SK-N-SH (cell line): Measurements from ENCODE around the gene SP100. TPM values are rescaled to one million over a fixed set of nuclear protein-coding genes. Genes with fewer than 3 reads are reported as not detected.

Experiments
- CTCF ChIA-PET: fragments of 300-600, 350-600 bp; formaldehyde crosslinking; extraction: SDS; loops from one replicate; lab custom pipeline; 2021; lab: Yijun Ruan, JAX
- POLR2A ChIA-PET: fragments of 350-600 bp; sonication (Branson Sonifier 250); formaldehyde crosslinking; extraction: SDS; loops from one replicate; lab custom pipeline; 2020; ENCODE audit warnings: antibody characterized with exemption, inconsistent platforms; lab: Yijun Ruan, JAX
- DNase-seq: peaks from one replicate; pipeline ENCODE4 v3.0.0; 2012
- H2AFZ ChIP-seq: fragments of 200-600 bp; sonication (generic); 2 replicates; pipeline ENCODE4 v1.8.1; 2016; ENCODE audit warnings: antibody characterized with exemption, mild to moderate bottlenecking, low read depth
- H3F3A ChIP-seq: fragments of 200-600 bp; sonication (generic); replicated peaks from 2 replicates; pipeline ENCODE3; 2016; ENCODE audit warnings: antibody characterized with exemption, mild to moderate bottlenecking; ENCODE audit not compliant: insufficient read depth
- H3K27ac ChIP-seq, 2 experiments: fragments of 200-500 bp in 1 of 2; fragments of 200-600 bp in 1 of 2; sonication (Bioruptor generic) in 1 of 2; sonication (generic), shearing (Covaris generic) in 1 of 2; 2 replicates each; pipeline versions ENCODE4 v1.5.1 to v1.6.1; 2014 to 2016; ENCODE audit warnings: low read depth in 2 of 2, inconsistent platforms in 1 of 2, low read length in 1 of 2, mild to moderate bottlenecking in 1 of 2, mixed read lengths in 1 of 2
- H3K27me3 ChIP-seq: fragments of 200-600 bp; sonication (generic), shearing (Covaris generic); 2 replicates; pipeline ENCODE4 v1.6.1; 2016; ENCODE audit warnings: mixed run types; ENCODE audit not compliant: insufficient read depth
- H3K36me3 ChIP-seq, 2 experiments: fragments of 200-500 bp in 1 of 2; fragments of 200-600 bp in 1 of 2; sonication (Bioruptor generic) in 1 of 2; sonication (generic) in 1 of 2; replicated peaks in 1 of 2; 2 replicates each; pipeline versions ENCODE3 to v1.5.1; 2014 to 2016; ENCODE audit warnings: low read length in 1 of 2, mild to moderate bottlenecking in 1 of 2; ENCODE audit not compliant: insufficient read depth in 2 of 2, control insufficient read depth in 1 of 2
- H3K4me1 ChIP-seq, 2 experiments: fragments of 200-500 bp in 1 of 2; fragments of 200-600 bp in 1 of 2; sonication (Bioruptor generic) in 1 of 2; sonication (generic), shearing (Covaris generic) in 1 of 2; 2 replicates each; pipeline versions ENCODE4 v1.5.1 to v1.6.1; 2014 to 2016; ENCODE audit warnings: low read depth in 1 of 2, low read length in 1 of 2, mixed run types in 1 of 2; ENCODE audit not compliant: insufficient read depth in 2 of 2, control insufficient read depth in 1 of 2
- H3K4me2 ChIP-seq: fragments of 200-600 bp; sonication (generic), shearing (Covaris generic); 2 replicates; pipeline ENCODE4 v1.6.1; 2017; ENCODE audit warnings: mixed run types
- H3K4me3 ChIP-seq, 2 experiments: fragments of 200-500 bp in 1 of 2; fragments of 200-600 bp in 1 of 2; sonication (Bioruptor generic) in 1 of 2; sonication (generic), shearing (Covaris generic) in 1 of 2; 2 replicates each; pipeline versions ENCODE4 v1.5.1 to v1.8.1; 2014 to 2016; ENCODE audit warnings: low read depth in 2 of 2, inconsistent platforms in 1 of 2, low read length in 1 of 2, mild to moderate bottlenecking in 1 of 2, mixed read lengths in 1 of 2, moderate library complexity in 1 of 2
- H3K79me2 ChIP-seq: fragments of 200-600 bp; sonication (generic); 2 replicates; pipeline ENCODE4 v1.8.1; 2017; ENCODE audit warnings: mild to moderate bottlenecking; ENCODE audit not compliant: insufficient read depth
- H3K9ac ChIP-seq: fragments of 200-600 bp; sonication (generic); 2 replicates; pipeline ENCODE4 v1.6.1; 2017; ENCODE audit warnings: mixed run types
- H3K9me2 ChIP-seq: fragments of 200-600 bp; sonication (generic); 2 replicates; pipeline ENCODE4 v1.6.1; 2017; ENCODE audit warnings: mixed run types
- H3K9me3 ChIP-seq: fragments of 200-600 bp; sonication (generic); 2 replicates; pipeline ENCODE4 v1.6.1; 2017; ENCODE audit warnings: mixed run types, mild to moderate bottlenecking, moderate library complexity
- H4K20me1 ChIP-seq: fragments of 200-600 bp; sonication (generic); 2 replicates; pipeline ENCODE4 v1.6.1; 2017; ENCODE audit warnings: mild to moderate bottlenecking, mixed run types; ENCODE audit not compliant: insufficient read depth
- EP300 ChIP-seq, 2 experiments: IDR thresholded peaks; 2 replicates each; pipeline versions ENCODE4 v1.4.0 to v1.6.1; 2012; ENCODE audit warnings: borderline replicate concordance in 1 of 2, low read depth in 1 of 2, low read length in 1 of 2
- EZH2phosphoT487 ChIP-seq: fragments of 200-600 bp; sonication (generic); IDR thresholded peaks from 2 replicates; pipeline ENCODE4 v1.6.1; 2017; ENCODE audit warnings: low read depth, mixed run types, mild to moderate bottlenecking, antibody characterized with exemption, moderate library complexity, borderline replicate concordance
- JUND ChIP-seq: IDR thresholded peaks from 2 replicates; pipeline ENCODE4 v1.4.0; 2012
- REST ChIP-seq: IDR thresholded peaks from 2 replicates; pipeline ENCODE4 v1.6.1; 2012; ENCODE audit warnings: mild to moderate bottlenecking, low read depth, low read length, moderate library complexity
- RFX5 ChIP-seq: IDR thresholded peaks from 2 replicates; pipeline ENCODE4 v1.6.1; 2012; ENCODE audit warnings: mild to moderate bottlenecking, improper control_type of control experiment, low read length
- RXRA ChIP-seq: IDR thresholded peaks from 2 replicates; pipeline ENCODE4 v1.4.0; 2012; ENCODE audit warnings: low read depth, mild to moderate bottlenecking, borderline replicate concordance
- TAF1 ChIP-seq: IDR thresholded peaks from 2 replicates; pipeline ENCODE4 v1.6.1; 2012; ENCODE audit warnings: low read depth, mild to moderate bottlenecking, low read length, moderate library complexity, borderline replicate concordance
- TCF12 ChIP-seq: IDR thresholded peaks from 2 replicates; pipeline ENCODE4 v1.4.0; 2012
- WGBS: methylation state at CpG from one replicate; pipeline ENCODE4 v1.1.6; 2017; ENCODE audit warnings: low lambda C conversion rate; 5-methylcytosine and 5-hydroxymethylcytosine counted together
- polyA plus RNA-seq, 3 experiments: library from polyadenylated mRNA; depleted of rRNA; stranded (reverse); fragments of >200 nt; gene quantifications; 2 replicates each; pipeline ENCODE4 v1.2.3, GENCODE V29; 2012
- TF ChIP-seq, protein P1 (sequence below): IDR thresholded peaks from 2 replicates; pipeline ENCODE4 v1.4.0; 2012; ENCODE audit warnings: low read depth, borderline replicate concordance

The SP100 gene
- polyA plus RNA-seq, 1 of the 3 experiments (the other 2 are of a cell fraction) = 38.1 TPM

DNA sequence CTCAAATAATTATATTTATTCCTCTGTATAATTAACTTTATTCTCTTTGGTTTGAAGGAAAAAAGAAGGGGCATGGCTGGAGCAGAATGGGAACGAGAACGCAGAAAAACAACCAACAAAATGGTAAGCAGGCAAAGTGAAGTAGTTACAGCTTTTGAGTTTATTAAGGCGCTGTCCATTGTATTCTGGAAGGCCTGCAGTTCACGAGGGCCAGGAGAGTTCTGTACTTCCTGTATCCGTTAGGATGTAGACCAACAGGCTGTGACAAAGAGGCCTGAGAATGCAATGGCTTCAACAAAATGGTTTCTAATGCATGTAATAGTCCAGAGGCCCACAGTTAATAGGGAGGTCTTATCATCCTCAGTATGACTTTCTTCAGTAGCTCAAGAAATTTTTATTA is 32.5 kb upstream of the SP100 start:
- CTCF ChIA-PET = no interaction called here
- POLR2A ChIA-PET = no interaction called here

More for the DNA sequence above, 32.5 kb upstream of the SP100 start:
- Histone ChIP-seq H4K20me1 (no peaks in the 10 kb centered on the region), H3K9me2 (no peaks in the 10 kb centered on the region), H3K9ac (no peak overlapping the region), H3K27ac (no peak overlapping the region), H3K4me3 (no peak overlapping the region), H3F3A (no peaks in the 10 kb centered on the region), H3K79me2 (no peaks in the 10 kb centered on the region), H3K4me2 (no peak overlapping the region), H3K36me3 (peaks cover 29 to 54% of the 10 kb centered on the region in 2 experiments), H3K27me3 (no peaks in the 10 kb centered on the region), H3K4me1 (no peaks in the 10 kb centered on the region), H2AFZ (no peak overlapping the region), H3K9me3 (no peaks in the 10 kb centered on the region)
- WGBS = 64% methylated on average over 5 of the region's 5 CpGs
- TF ChIP-seq TAF1 = no peak
- no peak for TF ChIP-seq RXRA
- TF ChIP-seq, protein P1, sequence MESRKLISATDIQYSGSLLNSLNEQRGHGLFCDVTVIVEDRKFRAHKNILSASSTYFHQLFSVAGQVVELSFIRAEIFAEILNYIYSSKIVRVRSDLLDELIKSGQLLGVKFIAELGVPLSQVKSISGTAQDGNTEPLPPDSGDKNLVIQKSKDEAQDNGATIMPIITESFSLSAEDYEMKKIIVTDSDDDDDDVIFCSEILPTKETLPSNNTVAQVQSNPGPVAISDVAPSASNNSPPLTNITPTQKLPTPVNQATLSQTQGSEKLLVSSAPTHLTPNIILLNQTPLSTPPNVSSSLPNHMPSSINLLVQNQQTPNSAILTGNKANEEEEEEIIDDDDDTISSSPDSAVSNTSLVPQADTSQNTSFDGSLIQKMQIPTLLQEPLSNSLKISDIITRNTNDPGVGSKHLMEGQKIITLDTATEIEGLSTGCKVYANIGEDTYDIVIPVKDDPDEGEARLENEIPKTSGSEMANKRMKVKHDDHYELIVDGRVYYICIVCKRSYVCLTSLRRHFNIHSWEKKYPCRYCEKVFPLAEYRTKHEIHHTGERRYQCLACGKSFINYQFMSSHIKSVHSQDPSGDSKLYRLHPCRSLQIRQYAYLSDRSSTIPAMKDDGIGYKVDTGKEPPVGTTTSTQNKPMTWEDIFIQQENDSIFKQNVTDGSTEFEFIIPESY = no peak
- no peak for TF ChIP-seq EZH2phosphoT487
- TF ChIP-seq EP300 (IDR thresholded peaks at IDR 0.05; ENCODE audit: borderline replicate concordance in 1 of 2, low read depth in 1 of 2, low read length in 1 of 2) = no peak
- no peak for TF ChIP-seq TCF12
- no peak for TF ChIP-seq RFX5
- no peak for TF ChIP-seq JUND
- peak; percentile 79; the same call in 1 of the 2 replicates for TF ChIP-seq REST
- DNase-seq = no peak
